ENCODE data around the gene CSTPP1.

Gene CSTPP1

GRCh38 chr11:46936138-46937110 lies at the start of gene CSTPP1:
Gene CSTPP1 (plus strand): TSS chr11:46936761. CDS start chr11:46936806, 45 bp downstream.
- peak; percentile 94 for DNase-seq

- DNase-seq, result no peak
Measured at GRCh38 chr11:46888636-46889035, 47.9 kb upstream of the CSTPP1 start.

DNA sequence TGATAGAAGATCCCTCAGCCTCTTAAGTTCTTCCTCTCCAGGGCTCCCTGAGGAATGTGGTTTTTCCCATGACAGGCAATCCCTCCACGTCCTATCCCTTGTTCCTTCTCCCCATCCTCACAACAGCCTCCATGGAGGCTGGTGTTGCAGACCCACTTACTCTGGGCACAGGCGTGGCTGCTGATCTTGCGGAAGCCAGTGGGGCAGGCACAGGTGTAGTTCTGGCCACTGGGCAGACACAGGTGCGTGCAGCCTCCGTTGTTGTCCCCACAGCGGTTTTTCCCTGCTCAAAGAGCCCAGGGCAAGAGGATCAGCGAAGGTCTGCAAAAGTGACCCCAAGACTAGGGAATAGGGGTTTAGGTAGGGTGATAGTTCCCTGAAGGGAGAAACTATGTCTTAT lies 47.3 kb upstream of the CSTPP1 start:
- no peak for DNase-seq

DNA sequence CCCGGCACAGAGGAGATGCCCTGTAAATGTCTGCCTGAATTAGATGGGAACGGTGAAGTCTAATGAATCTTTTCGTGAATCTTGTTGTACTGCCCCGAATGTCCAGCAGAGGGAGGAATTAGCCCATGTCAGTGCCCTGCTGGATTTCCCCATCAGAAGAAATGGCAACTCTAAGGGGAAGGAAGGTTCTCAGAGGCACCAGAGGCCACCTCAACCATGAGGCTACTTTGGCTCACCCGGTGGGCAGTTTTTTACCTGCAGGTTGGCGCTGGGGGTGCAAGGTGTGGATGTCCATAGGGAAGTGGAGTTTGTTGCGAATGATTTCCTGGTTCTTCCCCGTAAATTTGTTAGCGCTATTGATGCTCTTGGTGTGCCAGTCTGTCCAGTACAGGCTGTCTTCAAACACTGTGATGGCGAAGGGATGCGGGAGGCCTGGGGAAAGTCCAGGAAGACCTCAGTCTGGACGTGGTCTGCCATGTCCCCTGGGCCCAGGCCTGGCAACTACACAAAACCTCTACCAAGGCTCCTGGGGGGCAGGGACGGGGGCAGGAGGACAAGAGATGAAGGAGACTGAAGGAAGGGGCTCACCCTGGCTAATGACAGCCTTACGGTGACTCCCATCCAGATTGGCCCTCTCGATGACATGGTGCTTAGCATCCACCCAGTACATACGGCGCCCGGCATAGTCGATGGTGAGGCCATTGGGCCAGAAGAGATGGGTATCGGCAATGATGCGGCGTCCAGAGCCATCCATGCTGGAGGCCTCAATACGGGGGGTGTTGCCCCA lies 46.7 kb upstream of the CSTPP1 start:
- DNase-seq, result peak; percentile 65

DNA sequence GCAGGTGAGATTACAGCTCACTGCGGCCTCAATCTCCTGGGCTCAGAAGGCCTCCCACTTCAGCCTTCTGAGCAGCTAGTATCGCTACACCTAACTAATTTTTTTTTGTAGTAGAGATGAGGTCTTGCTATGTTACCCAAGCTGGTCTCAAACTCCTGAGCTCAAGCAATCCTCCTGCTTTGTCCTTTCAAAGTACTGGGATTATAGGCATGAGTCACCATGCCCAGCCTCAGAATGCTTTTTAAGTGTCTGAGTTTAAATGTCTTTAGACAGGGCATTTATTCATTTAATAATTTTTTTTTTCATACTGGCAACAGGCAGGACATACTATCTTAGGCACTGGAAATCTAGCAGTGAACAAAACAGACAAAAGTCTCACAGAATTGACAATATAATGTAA lies 45.9 kb upstream of the CSTPP1 start:
- DNase-seq, result no peak

GRCh38 chr11:46892109-46892508 lies 44.5 kb upstream of the CSTPP1 start:
- DNase-seq, result no peak

- no peak for DNase-seq
Measured at GRCh38 chr11:46892838-46893237, 43.7 kb upstream of the CSTPP1 start.

DNA sequence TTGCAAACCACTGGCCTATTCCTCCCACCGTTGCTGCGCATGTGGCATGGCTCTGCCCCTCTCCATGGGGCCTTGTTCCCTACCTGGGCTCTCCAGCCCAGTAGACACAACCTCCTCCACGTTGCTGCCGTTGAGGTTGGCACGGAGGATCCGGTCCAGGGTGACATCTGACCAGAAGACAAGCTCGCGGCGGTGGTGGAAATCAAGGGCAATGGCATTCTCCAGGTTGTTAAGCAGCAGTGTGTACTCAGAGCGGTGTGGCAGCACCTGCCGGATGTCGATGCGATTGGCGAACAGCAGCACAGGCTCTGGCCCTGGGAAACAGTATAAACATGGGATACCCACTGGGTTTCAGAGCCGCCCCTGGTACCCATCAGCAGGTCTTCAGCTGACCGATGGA lies 42.1 kb upstream of the CSTPP1 start:
- no peak for DNase-seq

- DNase-seq, result no peak
Measured at GRCh38 chr11:46894961-46895360, 41.6 kb upstream of the CSTPP1 start.

DNA sequence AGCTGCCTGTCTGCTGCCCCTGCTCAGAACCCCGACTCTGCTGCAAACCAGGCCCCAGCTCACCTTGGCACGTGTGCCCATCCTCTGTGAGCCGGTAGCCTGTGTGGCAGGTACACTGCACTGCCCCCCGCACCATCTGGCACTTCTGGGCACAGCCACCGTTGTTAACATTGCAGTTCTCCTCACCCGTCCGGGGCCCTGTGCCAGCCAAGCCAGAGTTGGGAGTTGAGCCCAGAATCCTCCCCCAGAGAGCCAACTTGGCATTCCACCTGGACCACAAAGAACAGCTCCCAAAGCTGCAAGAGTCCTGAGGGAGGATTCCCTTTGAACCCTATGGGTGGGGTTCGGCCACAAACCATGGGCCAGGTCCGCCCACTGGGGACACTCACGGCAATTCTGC lies 40.7 kb upstream of the CSTPP1 start:
- DNase-seq, result no peak

DNA sequence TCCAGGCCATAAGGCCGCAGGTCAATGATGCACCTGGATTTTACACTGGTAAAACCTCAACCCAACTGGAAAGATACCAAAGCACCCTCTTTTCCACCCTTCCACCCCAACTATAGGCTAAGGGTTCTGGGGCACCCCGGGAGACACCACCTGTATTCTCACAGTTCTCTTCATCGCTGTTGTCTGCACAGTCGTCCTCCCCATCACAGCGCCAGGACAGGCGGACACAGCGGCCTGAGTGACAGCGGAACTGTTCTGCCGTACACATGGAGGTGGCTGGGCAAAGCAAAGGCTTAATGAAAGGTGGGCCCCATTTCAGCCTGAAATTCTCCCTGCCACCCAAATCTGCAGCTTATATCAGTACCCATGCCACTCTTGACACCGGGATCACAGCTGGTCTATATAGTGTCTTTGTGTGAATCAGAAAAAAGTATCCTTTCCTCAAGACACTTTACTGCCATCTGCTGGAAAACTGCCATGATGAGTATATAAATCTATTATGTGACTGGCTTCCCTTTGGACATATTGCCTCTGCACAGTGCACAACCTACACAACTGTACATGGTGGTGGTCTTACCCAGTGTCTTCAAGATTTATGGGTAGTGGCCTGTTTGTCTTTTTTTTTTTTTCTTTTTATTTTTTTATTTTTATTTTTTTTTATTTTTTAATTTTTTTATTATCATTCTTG lies 39.7 kb upstream of the CSTPP1 start:
- peak; percentile 47 for DNase-seq

DNA sequence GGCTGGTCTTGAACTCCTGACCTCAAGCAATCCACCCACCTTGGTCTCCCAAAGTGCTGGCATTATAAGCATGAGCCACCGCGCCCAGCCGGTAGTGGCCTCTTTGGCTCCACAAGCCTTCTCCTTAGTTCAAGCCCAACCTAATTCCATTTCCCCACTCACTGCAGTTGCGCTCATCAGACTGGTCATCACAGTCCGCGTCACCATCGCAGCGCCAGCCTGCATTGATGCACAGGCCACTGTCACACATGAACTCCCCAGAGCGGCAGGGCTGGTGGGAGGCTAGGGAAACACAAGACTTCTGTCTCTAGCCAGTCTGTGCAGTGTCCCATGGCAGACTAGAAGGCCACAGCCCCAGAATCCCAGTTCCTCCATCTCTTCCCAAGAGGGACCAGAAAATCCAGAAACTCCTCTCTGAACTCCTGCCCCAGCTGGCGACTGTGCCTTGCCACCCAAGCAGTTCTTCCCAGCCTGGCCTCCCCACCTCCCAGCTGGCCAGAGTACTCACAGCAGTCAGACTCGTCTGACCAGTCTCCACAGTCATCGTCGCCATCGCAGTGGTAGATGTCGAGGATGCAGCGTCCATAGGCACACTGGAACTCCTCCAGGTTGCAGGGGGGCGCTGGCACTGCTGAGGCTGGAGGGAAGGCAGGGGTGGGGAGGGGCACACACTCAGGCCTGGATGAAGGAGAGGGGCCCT lies 38.0 kb upstream of the CSTPP1 start:
- no peak for DNase-seq

- no peak for DNase-seq
Measured at GRCh38 chr11:46899501-46900025, 37.0 kb upstream of the CSTPP1 start.

DNA sequence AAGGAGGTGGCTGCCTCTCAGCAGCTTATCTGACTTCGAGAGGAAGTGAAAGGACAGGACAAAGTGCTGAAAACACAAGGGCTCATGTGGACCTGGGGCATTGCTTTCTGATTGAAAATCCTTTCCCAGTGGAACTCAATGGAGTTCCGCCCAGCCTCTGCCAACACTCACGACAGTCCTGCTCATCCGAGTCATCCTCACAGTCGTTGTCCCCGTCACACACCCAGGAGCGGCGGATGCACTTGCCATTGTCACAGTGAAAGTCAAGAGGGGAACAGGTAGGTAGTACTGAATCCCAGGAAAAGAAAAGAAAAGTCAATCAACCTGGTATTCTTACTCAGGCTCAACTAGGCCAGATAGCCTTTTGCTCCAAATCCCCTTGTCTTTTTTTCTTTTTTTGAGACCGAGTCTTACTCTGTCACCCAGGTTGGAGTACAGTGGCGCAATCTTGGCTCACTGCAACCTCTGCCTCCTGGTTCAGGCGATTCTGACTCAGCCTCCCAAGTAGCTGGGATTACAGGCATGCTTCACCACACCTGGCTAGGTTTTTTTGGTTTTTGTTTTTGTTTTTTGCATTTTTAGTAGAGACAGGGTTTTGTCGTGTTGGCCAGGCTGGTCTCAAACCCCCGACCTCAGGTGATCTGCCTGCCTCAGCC lies 36.3 kb upstream of the CSTPP1 start:
- DNase-seq, result no peak

- no peak for DNase-seq
Measured at GRCh38 chr11:46901156-46901555, 35.4 kb upstream of the CSTPP1 start.

- no peak for DNase-seq
Measured at GRCh38 chr11:46902694-46903093, 33.9 kb upstream of the CSTPP1 start.

DNA sequence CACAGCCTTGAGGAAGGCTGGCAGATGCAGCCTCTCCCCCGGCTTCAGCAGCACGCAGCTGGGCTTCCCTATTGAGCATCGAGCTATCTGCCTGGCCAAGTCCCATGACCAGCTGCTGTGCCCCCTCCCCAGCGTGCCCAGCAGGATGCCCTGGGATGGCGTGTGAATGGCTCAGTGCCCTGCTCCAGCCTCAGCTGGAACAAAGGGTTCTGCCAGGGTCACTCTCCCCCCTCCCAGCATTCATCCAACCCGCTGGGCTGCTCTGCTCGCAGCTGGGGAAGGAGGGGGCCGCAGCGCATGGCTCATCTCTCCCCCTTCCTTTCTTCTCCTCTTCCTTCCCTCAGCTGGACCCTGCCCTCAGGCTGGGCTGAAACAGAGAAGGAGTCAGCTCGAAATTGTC lies 32.7 kb upstream of the CSTPP1 start:
- DNase-seq, result peak; percentile 94

- DNase-seq, result no peak
Measured at GRCh38 chr11:46905806-46906205, 30.8 kb upstream of the CSTPP1 start.

GRCh38 chr11:46906609-46907041 lies 29.9 kb upstream of the CSTPP1 start:
- no peak for DNase-seq

- DNase-seq, result no peak
Measured at GRCh38 chr11:46907606-46908005, 29.0 kb upstream of the CSTPP1 start.

GRCh38 chr11:46912526-46913150 lies 23.9 kb upstream of the CSTPP1 start:
- peak; percentile 85 for DNase-seq

Data from NCI-H146 (cell line).